Endothelial cell (in vitro differentiated cells): Measurements from ENCODE around the gene RAB6B. TPM values are rescaled to one million over a fixed set of nuclear protein-coding genes. Genes with fewer than 3 reads are reported as not detected.

Experiments
- DNase-seq: peaks from one replicate; pipeline ENCODE4 v3.0.0; 2021; ENCODE audit warnings: low spot score
- H3K27ac Mint-ChIP-seq: one replicate; pipeline ENCODE4 v1.8.0; 2021; ENCODE audit warnings: mixed read lengths, inconsistent platforms; ENCODE audit not compliant: unreplicated experiment
- H3K27me3 Mint-ChIP-seq: one replicate; pipeline ENCODE4 v1.8.0; 2021; ENCODE audit warnings: mild to moderate bottlenecking, moderate library complexity, mixed read lengths, inconsistent platforms; ENCODE audit not compliant: unreplicated experiment
- H3K36me3 Mint-ChIP-seq: one replicate; pipeline ENCODE4 v1.8.0; 2021; ENCODE audit warnings: mild to moderate bottlenecking, low read depth, mixed read lengths, inconsistent platforms; ENCODE audit not compliant: unreplicated experiment
- H3K4me1 Mint-ChIP-seq: one replicate; pipeline ENCODE4 v1.8.0; 2021; ENCODE audit warnings: mild to moderate bottlenecking, mixed read lengths, inconsistent platforms; ENCODE audit not compliant: unreplicated experiment
- H3K4me3 Mint-ChIP-seq: one replicate; pipeline ENCODE4 v1.8.0; 2021; ENCODE audit warnings: mild to moderate bottlenecking, mixed read lengths, inconsistent platforms; ENCODE audit not compliant: unreplicated experiment
- H3K9me3 Mint-ChIP-seq: one replicate; pipeline ENCODE4 v1.8.0; 2021; ENCODE audit warnings: mixed read lengths, inconsistent platforms; ENCODE audit not compliant: unreplicated experiment
- CTCF ChIP-seq: fragments of 200-600 bp; sonication (generic); IDR thresholded peaks from one replicate; pipeline ENCODE4 v1.5.0; 2021; ENCODE audit warnings: antibody characterized with exemption; ENCODE audit not compliant: unreplicated experiment
- long read RNA-seq: library from polyadenylated mRNA; unstranded; transcript quantifications from one replicate; pipeline ENCODE4 v2.0.0, GENCODE V29; 2020; ENCODE audit not compliant: unreplicated experiment
- total RNA-seq: library from RNA; stranded (reverse); fragmentation: NEBNext Ultra II Directional; extraction: Animal tissue kit (Norgen Biotek cat#: 25700); gene quantifications from one replicate; pipeline ENCODE4 v1.2.1, GENCODE V29; 2021; ENCODE audit not compliant: unreplicated experiment

The RAB6B gene
- 3.9 TPM for total RNA-seq
- long read RNA-seq, full-length matches to known transcripts: 1 of 1 reads
- long read RNA-seq, partial matches to known transcripts: 0 of 1 reads
- long read RNA-seq, other reads (novel, unspliced or antisense): 0 of 1 reads

- H3K27ac Mint-ChIP-seq: no peak within 1 kb of the TSS
- H3K4me1 Mint-ChIP-seq: peaks cover 3% of the 10 kb centered on the region
- H3K4me3 Mint-ChIP-seq: peak within 1 kb of the TSS; percentile 92
- peak; percentile 55 for DNase-seq
- no peak for TF ChIP-seq CTCF
- H3K36me3 Mint-ChIP-seq: no peaks in the 10 kb centered on the region
- H3K9me3 Mint-ChIP-seq: no peaks in the 10 kb centered on the region
- peaks cover 15% of the 10 kb centered on the region for H3K27me3 Mint-ChIP-seq
Observed at GRCh38 chr3:133895208-133896001, at the start of gene RAB6B. TSS of gene RAB6B (minus strand) at chr3:133895882. CDS start at chr3:133895466, 416 bp downstream.

GRCh38 chr3:133944641-133945380, 49.1 kb upstream of the RAB6B start:
- no peak for DNase-seq
- H3K27me3 Mint-ChIP-seq: peaks cover 11% of the 10 kb centered on the region
- no peak for TF ChIP-seq CTCF
- H3K4me3 Mint-ChIP-seq: no peak overlapping the region
- H3K4me1 Mint-ChIP-seq: peaks cover 7% of the 10 kb centered on the region
- no peaks in the 10 kb centered on the region for H3K9me3 Mint-ChIP-seq
- H3K27ac Mint-ChIP-seq: no peak overlapping the region
- H3K36me3 Mint-ChIP-seq: no peaks in the 10 kb centered on the region

GRCh38 chr3:133944181-133944580, 48.5 kb upstream of the RAB6B start:
- DNase-seq: no peak
- H3K36me3 Mint-ChIP-seq: no peaks in the 10 kb centered on the region
- no peak overlapping the region for H3K27ac Mint-ChIP-seq
- H3K27me3 Mint-ChIP-seq: peaks cover 9% of the 10 kb centered on the region
- H3K9me3 Mint-ChIP-seq: no peaks in the 10 kb centered on the region
- H3K4me1 Mint-ChIP-seq: peaks cover 7% of the 10 kb centered on the region
- TF ChIP-seq CTCF: no peak
- H3K4me3 Mint-ChIP-seq: no peak overlapping the region

GRCh38 chr3:133943639-133944141, 48.0 kb upstream of the RAB6B start:
- TF ChIP-seq CTCF: no peak
- Mint-ChIP-seq H3K27ac (no peak overlapping the region), H3K4me3 (no peak overlapping the region), H3K27me3 (peaks cover 7% of the 10 kb centered on the region), H3K4me1 (peaks cover 7% of the 10 kb centered on the region), H3K9me3 (no peaks in the 10 kb centered on the region), H3K36me3 (no peaks in the 10 kb centered on the region)
- DNase-seq: no peak
